HG03045 (cell line): ENCODE data around the gene LTC4S.
"Not testable (repeated sequence)": the region's sequence is repeated elsewhere in the genome, so short reads cannot be mapped to it uniquely, and the experiment has no call there.

ENCODE experiments used
- ATAC-seq: cut with Tn5 transposase; IDR thresholded peaks from one replicate; pipeline ENCODE4 v1.9.1; 2021; ENCODE audit warnings: mild to moderate bottlenecking, moderate library complexity; ENCODE audit not compliant: unreplicated experiment

The LTC4S gene

DNA sequence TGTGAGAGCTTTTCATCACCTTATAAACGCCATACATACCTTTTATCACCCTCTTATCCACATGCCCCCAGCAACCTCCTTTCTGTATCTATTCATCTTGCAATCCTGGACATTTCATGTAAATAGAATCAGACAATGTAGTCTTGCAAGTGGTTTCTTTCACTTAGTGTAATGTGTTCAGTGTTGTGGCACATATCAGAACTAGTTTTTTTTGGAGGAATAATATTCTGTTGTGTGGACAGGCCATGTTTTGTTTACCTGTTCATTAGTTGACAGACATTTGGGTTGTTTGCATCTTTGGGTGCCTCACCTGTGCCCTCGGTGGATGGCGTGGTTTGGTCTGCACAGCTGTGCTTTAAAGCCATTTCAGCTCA, 28.3 kb downstream of the LTC4S start:
- no peak for ATAC-seq

DNA sequence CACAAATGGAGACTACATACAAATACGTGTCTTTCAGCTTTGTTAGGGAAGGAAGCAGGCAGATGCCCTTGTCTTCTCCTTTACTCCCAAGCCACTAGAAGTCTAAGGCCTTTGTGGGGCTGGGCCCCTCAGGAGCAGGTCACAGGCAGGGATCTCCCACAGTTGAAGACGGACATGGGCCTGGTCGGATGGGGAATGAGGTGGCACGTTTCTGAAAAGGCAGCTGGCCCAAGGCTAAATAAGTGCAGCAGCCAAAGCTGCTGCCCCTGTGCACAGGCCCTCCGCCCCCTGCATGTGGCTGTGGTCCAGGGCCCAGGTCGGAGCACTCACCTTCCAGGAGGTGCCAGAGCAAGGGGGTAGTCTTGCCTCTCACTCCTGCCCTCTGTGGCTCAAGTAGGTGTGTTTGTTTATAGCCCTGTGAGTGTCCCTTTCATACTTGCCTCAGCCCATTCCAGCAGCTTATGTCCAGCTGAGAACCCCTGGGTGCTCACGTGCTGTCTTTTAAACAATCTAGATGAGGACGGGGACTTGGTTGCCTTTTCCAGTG, 28.7 kb downstream of the LTC4S start:
- no peak for ATAC-seq

DNA sequence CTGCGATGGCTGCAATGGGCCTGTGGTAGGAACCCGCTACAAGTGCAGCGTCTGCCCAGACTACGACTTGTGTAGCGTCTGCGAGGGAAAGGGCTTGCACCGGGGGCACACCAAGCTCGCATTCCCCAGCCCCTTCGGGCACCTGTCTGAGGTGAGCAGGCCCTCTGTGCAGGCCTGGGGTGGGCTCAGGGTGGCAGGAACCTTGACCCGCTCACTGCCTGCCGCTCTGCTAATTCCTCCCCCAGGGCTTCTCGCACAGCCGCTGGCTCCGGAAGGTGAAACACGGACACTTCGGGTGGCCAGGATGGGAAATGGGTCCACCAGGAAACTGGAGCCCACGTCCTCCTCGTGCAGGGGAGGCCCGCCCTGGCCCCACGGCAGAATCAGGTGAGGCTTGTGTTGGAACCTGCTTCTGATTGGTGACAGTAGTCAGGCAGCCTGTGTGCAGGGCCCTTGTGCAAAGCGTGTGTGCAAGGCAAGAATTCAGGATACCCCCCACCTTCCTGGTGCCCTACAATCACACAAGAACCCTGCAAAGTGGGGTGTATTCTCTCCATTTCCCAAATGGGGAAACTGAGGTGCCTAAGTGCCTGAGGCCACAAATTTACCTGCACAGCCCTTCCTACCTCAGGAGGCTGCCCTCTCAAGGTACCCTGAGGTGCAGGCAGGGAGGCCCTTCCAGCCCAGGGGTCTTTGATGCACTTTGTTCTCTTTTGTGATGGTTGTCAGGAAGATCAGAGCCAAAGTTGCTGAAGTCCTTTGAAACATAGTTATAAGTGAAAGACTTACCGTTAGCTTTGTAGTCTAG, 30.4 kb downstream of the LTC4S start:
- no peak for ATAC-seq

DNA sequence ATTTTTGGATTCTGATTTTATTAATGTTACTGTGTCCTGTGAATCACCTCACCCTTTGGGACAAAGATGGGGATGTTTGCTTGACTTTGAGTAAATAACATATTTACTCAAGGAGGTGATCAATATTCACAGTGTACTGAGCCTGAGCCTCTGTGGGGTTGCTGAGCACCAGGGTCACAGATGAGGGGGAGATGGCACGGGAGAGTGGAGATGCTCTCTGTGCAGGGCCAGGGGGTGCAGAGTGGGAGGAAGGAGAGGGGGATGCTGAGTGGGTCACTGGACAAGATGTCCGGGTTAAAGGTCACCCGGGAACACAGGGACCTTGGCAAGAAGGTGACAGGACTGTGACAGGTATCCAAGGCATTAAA, 30.9 kb downstream of the LTC4S start:
- no peak for ATAC-seq

GRCh38 chr5:179825655-179826182, 31.9 kb downstream of the LTC4S start:
- ATAC-seq = no peak

- no peak for ATAC-seq
These were observed 33.9 kb downstream of the LTC4S start for GRCh38 chr5:179827680-179828079.

DNA sequence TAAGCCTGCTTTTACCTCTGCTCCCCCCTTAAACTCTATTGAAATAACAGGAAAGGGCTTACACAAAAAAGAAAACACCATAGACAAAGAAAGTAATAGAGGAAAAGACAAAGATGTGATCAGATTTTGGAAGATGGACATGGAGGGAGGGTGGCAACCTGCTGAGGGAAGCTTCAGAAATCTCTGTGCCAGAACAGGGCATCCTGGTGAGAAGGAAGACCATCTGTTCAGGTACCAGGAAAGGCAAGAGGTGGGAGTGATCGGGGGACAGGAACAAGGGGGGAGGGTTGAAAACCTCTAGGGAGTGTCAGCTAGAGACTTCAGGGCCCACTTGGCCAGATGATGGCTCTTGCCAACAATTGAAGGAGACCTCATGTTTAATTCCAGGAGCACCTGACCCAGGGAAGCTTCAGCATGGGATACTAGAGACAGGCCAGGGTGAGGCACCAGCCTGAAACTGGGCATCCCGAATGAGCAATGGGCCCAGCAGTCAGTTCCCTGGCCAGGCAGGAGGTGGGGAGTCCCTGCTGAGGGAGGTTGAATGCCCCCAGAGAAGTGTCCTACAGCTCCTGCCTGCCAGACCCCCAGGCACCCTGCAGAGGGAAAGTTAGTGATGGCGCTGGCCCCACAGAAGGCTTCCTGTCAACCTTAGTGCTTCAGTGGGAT, 35.1 kb downstream of the LTC4S start:
- ATAC-seq = no peak

DNA sequence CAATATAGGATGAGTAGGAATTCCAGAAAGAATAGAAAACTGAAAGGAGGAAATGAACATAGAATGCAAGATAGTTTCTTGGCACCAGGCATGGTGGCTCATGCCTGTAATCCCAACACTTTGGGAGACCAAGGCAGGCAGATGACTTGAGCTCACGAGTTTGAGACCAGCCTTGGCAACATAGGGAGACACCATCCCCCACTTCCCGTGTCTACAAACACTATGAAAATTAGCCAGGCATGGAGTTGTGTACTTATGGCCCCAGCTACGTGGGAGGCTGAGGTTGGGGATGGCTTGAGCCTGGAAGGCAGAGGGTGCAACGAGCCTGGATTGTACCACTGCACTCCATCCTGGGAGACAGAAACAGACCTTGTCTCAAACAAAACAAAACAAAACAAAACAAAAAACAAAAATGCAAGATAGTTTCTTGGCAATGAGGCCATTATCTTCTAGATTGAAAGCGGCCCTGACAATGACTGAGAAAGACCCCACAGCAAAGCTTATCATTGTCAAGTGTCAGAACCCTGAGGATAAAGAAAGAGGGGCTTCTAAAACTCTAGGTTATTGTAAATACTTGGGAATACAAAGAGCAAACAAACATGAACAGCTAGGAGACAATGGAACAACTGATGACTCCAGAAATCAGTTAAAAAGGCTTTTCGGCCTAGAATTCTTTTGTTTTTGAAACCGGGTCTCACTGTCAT, 36.1 kb downstream of the LTC4S start:
- no peak for ATAC-seq

DNA sequence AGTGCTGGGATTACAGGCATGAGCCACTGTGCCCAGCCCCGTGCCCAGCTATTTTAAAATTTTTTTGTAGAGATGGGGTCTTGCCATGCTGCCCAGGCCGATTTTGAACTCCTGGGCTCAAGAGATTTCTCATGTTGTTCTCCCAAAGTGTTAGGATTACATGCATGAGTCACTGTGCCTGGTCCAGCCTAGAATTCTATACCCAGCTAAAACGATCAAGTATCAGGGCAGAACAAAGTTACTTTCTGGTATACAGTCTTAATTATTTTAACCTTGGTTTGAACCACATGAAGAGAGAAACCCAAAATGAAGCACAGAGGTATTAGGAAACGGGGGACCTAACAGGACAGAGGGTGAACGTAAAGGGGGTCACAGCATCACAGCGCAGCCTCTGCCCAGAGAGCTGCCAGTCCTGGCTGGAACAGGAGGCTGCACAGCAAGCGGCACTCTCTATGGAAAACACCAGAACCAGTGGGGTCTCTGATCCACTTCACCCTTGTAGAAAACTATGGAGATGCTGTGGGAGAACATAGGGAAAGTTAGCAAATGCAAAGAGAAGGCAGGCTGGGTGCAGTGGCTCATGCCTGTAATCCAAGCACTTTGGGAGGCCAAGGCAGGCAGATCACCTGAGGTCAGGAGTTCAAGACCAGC, 37.2 kb downstream of the LTC4S start:
- no peak for ATAC-seq

GRCh38 chr5:179832039-179832745, 38.4 kb downstream of the LTC4S start:
- no peak for ATAC-seq

- no peak for ATAC-seq
These were observed 39.4 kb downstream of the LTC4S start for GRCh38 chr5:179833056-179833708.

- ATAC-seq = no peak
These were observed 39.9 kb downstream of the LTC4S start for GRCh38 chr5:179833709-179834070.

DNA sequence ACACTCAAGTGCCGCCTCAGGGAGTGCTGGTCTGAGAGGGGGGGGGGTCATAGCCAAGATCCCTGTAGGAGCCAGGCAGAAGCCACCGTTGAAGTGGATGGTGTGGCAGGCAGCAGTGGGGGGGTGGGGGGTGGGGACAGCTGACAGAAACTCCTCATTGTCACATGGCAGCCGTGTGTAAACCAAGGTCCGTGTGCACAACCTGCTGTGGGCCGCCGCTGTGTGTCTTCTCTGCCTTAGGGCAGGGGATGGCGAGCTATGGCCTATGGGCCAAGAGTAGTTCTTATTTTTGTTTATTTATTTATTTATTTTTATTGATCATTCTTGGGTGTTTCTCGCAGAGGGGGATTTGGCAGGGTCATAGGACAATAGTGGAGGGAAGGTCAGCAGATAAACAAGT, 40.3 kb downstream of the LTC4S start:
- ATAC-seq = no peak

GRCh38 chr5:179834871-179835270, 41.1 kb downstream of the LTC4S start:
- ATAC-seq = not testable (repeated sequence)

- no peak for ATAC-seq
These were observed 42.6 kb downstream of the LTC4S start for GRCh38 chr5:179836225-179837019.

GRCh38 chr5:179837076-179838011, 43.6 kb downstream of the LTC4S start:
- ATAC-seq = no peak

GRCh38 chr5:179839328-179840256, 45.8 kb downstream of the LTC4S start:
- no peak for ATAC-seq
